Transverse colon (tissue), 4 donors: Measurements from ENCODE around the gene TRIM9. TPM values are rescaled to one million over a fixed set of nuclear protein-coding genes. Genes with fewer than 3 reads are reported as not detected.

Source experiments
- DNase-seq: peaks from one replicate; pipeline ENCODE4 v3.0.0-alpha.2; 2019
- H3K27ac ChIP-seq, 4 donors: fragments of 200-600 bp; sonication (generic); 2 replicates each; pipeline ENCODE4 v1.5.1; 2016 to 2018; ENCODE audit warnings: inconsistent platforms in 4 of 4
- H3K27me3 ChIP-seq: fragments of 200-600 bp; sonication (generic); 2 replicates; pipeline ENCODE4 v1.5.1; 2017; ENCODE audit warnings: inconsistent platforms
- H3K36me3 ChIP-seq, 4 donors: fragments of 200-600 bp; sonication (generic); 2 replicates each; pipeline ENCODE4 v1.5.1; 2017 to 2019; ENCODE audit warnings: inconsistent platforms in 4 of 4
- H3K4me1 ChIP-seq, 4 donors: fragments of 200-600 bp; sonication (generic); 2 replicates each; pipeline ENCODE4 v1.5.1; 2017 to 2020; ENCODE audit warnings: inconsistent platforms in 4 of 4
- H3K4me3 ChIP-seq, 4 donors: fragments of 200-600 bp; sonication (generic); 1 replicate in 1 of 4; 2 replicates in 3 of 4; pipeline versions ENCODE4 v1.5.1 to v1.6.1; 2017 to 2019; ENCODE audit warnings: inconsistent platforms in 4 of 4
- H3K9me3 ChIP-seq, 2 donors: fragments of 200-600 bp; sonication (generic); 2 replicates each; pipeline ENCODE4 v1.5.1; 2017 to 2019; ENCODE audit warnings: inconsistent platforms in 2 of 2
- EP300 ChIP-seq: sonication (generic); formaldehyde crosslinking; IDR thresholded peaks from one replicate; pipeline ENCODE4 v1.6.1; 2017; ENCODE audit warnings: antibody characterized with exemption, low read depth
- POLR2A ChIP-seq: fragments of 450-650 bp; IDR thresholded peaks from one replicate; pipeline ENCODE4 v1.6.1; 2016; ENCODE audit warnings: antibody characterized with exemption, mild to moderate bottlenecking, moderate library complexity
- POLR2AphosphoS5 ChIP-seq, 3 donors: sonication (generic); formaldehyde crosslinking; IDR thresholded peaks; one replicate each; pipeline ENCODE4 v1.6.1; 2016; ENCODE audit warnings: antibody characterized with exemption in 3 of 3
- WGBS, 2 donors: methylation state at CpG; one replicate each; pipeline ENCODE4 v1.1.5; 2018; ENCODE audit warnings: low coverage in 1 of 2; 5-methylcytosine and 5-hydroxymethylcytosine counted together
- in situ Hi-C, 4 donors: fragments of 200-750 bp; cut with MboI; loops; one replicate each; pipeline versions ENCODE4 v1.15.0 to v1.15.1; 2017; ENCODE audit warnings: low sequenced_read_pairs in 3 of 4, low pct_ligation_motif_present in 1 of 4, low pct_unique_long_range_greater_than_20kb in 1 of 4
- intact Hi-C: fragments of 100-400 bp; cut with DNase I; formaldehyde crosslinking; loops from one replicate; pipeline ENCODE4 v1.15.1; 2023; ENCODE audit warnings: low total_unique reads
- total RNA-seq, 4 donors: library from RNA; depleted of rRNA; stranded (reverse); fragments of >200 nt; gene quantifications; one replicate each; pipeline ENCODE4 v1.1.0, GENCODE V29; 2016
- TF ChIP-seq, protein P1 (sequence below), 5 experiments: fragments of 200-600 bp in 3 of 5; fragments of 450-650 bp in 2 of 5; sonication (generic) in 3 of 5; IDR thresholded peaks; 1 replicate in 2 of 5; 2 replicates in 3 of 5; pipeline ENCODE4 v1.5.1; 2016 to 2017; ENCODE audit warnings: antibody characterized with exemption in 5 of 5, inconsistent platforms in 3 of 5, mild to moderate bottlenecking in 2 of 5, moderate library complexity in 1 of 5

The TRIM9 gene
- total RNA-seq, 4 donors from 2014 or later: 9.2 to 21.3 (median 16.1) TPM

DNA sequence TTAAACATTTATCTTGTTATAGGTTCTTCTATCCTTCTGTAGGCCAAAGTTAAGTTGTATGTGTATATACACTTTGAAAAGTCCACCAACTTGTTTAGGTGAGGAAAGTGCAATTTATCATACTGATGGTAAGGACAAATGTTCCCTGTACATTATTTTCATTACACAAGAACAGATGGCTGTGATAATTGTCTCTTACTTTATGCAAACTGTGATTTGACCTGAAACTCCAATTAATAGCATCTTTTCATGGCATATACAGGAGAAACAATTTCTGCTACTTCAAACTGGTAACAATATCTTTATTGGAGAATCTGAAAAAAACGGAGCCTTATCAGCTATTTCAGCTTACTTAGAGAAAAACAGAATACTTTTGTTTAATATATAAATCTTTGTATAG lies 5.6 kb downstream of the TRIM9 start:
- in situ Hi-C loops: no loop called here
- TF ChIP-seq EP300 (no peak), POLR2AphosphoS5 (IDR thresholded peaks at IDR 0.05) (no peak), POLR2A (no peak)
- TF ChIP-seq, protein P1, sequence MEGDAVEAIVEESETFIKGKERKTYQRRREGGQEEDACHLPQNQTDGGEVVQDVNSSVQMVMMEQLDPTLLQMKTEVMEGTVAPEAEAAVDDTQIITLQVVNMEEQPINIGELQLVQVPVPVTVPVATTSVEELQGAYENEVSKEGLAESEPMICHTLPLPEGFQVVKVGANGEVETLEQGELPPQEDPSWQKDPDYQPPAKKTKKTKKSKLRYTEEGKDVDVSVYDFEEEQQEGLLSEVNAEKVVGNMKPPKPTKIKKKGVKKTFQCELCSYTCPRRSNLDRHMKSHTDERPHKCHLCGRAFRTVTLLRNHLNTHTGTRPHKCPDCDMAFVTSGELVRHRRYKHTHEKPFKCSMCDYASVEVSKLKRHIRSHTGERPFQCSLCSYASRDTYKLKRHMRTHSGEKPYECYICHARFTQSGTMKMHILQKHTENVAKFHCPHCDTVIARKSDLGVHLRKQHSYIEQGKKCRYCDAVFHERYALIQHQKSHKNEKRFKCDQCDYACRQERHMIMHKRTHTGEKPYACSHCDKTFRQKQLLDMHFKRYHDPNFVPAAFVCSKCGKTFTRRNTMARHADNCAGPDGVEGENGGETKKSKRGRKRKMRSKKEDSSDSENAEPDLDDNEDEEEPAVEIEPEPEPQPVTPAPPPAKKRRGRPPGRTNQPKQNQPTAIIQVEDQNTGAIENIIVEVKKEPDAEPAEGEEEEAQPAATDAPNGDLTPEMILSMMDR (IDR thresholded peaks at IDR 0.05): no peak
- Histone ChIP-seq H3K4me1 (peaks cover 0 to 32% (median 18%) of the 10 kb centered on the region in 4 donors), H3K27me3 (peaks cover 19% of the 10 kb centered on the region), H3K9me3 (no peaks in the 10 kb centered on the region), H3K36me3 (no peaks in the 10 kb centered on the region), H3K4me3 (no peak overlapping the region), H3K27ac (no peak overlapping the region)
- intact Hi-C loops: no loop called here
- WGBS, 2 donors: 77 to 96% methylated on average over 1 of the region's 1 CpG
- DNase-seq: no peak

DNA sequence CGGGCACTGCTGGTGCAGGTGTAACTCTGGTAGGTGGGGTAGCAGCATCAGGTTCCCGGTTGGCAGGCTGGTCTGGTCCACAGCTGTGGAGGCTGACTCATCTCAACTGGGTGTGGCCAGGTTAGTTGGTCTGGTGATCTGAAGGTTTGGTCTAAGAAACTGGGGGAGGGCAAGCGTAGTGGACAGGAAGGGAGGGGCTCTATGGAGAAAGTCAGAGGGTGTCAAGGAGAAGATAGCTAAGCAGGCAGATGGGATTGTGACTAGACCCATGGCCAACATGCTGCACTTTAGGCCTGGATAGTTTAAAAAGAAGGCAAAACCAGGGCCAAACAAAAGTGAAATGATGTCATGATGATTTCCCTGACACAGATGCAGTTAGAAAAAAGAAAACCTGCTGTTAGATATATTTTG lies 7.9 kb downstream of the TRIM9 start:
- DNase-seq: peak; percentile 83
- no peaks in the 10 kb centered on the region for H3K9me3 ChIP-seq
- TF ChIP-seq EP300 (no peak), POLR2AphosphoS5 (IDR thresholded peaks at IDR 0.05) (peak in 1 of 3 donors; percentile 40)
- H3K4me1 ChIP-seq: peaks cover 0 to 27% (median 10%) of the 10 kb centered on the region in 4 donors
- in situ Hi-C loops (no loop called here), intact Hi-C loops (loop anchor here (2.0 kb wide), 1 partner anchor 70 kb away; no protein-coding TSS in a partner anchor)
- WGBS, 2 donors: 20 to 41% methylated on average over 1 to 3 of the region's 3 CpGs
- H3K36me3 ChIP-seq: no peaks in the 10 kb centered on the region
- no peak overlapping the region for H3K4me3 ChIP-seq
- H3K27me3 ChIP-seq: no peaks in the 10 kb centered on the region
- peak overlapping the region in 3 of 4 donors; percentile 25 to 71 (median 70) for H3K27ac ChIP-seq

DNA sequence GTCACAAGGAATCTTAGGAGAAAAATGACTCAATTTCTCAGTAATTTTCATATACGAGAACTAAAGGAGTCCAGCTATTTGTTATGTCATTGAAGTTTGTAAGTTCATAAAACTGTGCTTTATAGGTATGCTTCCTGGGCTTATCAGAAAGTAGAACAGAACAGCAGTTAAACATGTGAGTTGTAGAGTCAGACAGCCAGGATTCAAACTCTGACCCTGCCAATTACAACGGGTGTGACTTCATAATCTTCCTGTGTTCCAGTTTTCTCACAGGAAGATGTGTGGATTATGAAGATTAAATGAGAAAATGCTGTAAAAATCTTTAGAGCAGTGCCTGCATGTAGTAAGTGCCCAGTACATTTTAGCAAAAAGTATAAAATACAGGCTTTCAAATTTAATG lies 8.9 kb downstream of the TRIM9 start:
- 28 to 35% methylated on average over 2 of the region's 2 CpGs for WGBS, 2 donors
- TF ChIP-seq, protein P1 (IDR thresholded peaks at IDR 0.05): no peak
- TF ChIP-seq POLR2AphosphoS5 (IDR thresholded peaks at IDR 0.05) (peak in 1 of 3 donors; percentile 21), POLR2A (no peak), EP300 (no peak)
- DNase-seq: peak; percentile 24

DNA sequence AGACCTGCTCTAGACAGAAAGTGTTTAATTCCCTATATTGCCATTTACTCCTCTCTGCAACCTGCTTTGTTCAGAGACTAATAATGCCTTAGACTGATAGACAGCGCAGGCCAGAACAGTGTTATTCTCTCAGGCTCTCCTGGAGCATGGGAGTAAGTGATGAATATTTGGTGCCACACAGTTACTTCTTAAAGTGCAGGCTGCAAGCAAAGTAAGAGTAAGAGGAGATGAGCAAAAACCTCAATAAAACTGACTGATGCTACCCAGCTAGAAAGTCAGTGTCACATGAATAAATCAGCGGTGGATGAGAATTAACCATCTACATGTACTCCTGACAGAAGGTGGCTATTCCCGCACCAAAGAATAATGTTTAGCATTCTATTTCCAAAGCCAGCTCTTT lies 9.9 kb downstream of the TRIM9 start:
- no peak overlapping the region for H3K4me3 ChIP-seq
- no peak for DNase-seq
- TF ChIP-seq, protein P1 (IDR thresholded peaks at IDR 0.05): no peak
- TF ChIP-seq POLR2AphosphoS5 (IDR thresholded peaks at IDR 0.05) (peak in 1 of 3 donors; percentile 40), EP300 (no peak), POLR2A (no peak)
- H3K9me3 ChIP-seq: no peaks in the 10 kb centered on the region
- in situ Hi-C loops (no loop called here), intact Hi-C loops (no loop called here)
- no peaks in the 10 kb centered on the region for H3K36me3 ChIP-seq
- peaks cover 4 to 37% (median 18%) of the 10 kb centered on the region in 4 donors for H3K4me1 ChIP-seq
- 90 to 93% methylated on average over 3 of the region's 3 CpGs for WGBS, 2 donors
- H3K27me3 ChIP-seq: no peaks in the 10 kb centered on the region
- peak overlapping the region in 2 of 4 donors; percentile 70 to 71 for H3K27ac ChIP-seq

More for the DNA sequence above, 8.9 kb downstream of the TRIM9 start:
- Histone ChIP-seq H3K36me3 (no peaks in the 10 kb centered on the region), H3K4me3 (no peak overlapping the region), H3K4me1 (peaks cover 4 to 34% (median 12%) of the 10 kb centered on the region in 4 donors), H3K27ac (peak overlapping the region; percentile 4 to 71 (median 60)), H3K9me3 (no peaks in the 10 kb centered on the region), H3K27me3 (no peaks in the 10 kb centered on the region)
- in situ Hi-C loops (no loop called here), intact Hi-C loops (loop anchor here (2.0 kb wide), 1 partner anchor 71 kb away; no protein-coding TSS in a partner anchor)

DNA sequence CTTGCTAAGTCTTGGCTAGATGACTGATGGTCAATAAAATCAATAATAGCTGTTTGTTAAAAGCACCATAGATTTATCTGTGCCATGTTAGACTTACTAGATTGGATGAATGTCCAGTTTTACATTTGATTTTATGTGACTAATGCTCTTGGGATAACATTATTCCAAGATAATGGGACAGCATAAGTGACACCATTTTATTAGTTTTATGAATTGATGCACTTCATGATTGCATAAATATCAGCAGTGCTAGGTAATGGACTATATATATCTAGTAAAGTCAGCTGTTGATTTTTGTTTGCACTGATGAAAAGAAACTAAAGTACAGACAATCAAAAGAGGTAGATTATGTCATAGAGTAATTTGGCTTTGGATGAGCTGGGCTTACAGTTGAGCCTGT lies 10.4 kb downstream of the TRIM9 start:
- intact Hi-C loops (no loop called here), in situ Hi-C loops (no loop called here)
- Histone ChIP-seq H3K4me1 (peaks cover 6 to 42% (median 23%) of the 10 kb centered on the region in 4 donors), H3K4me3 (no peak overlapping the region), H3K36me3 (no peaks in the 10 kb centered on the region), H3K27me3 (no peaks in the 10 kb centered on the region), H3K27ac (peak overlapping the region in 1 of 4 donors; percentile 70), H3K9me3 (no peaks in the 10 kb centered on the region)
- TF ChIP-seq EP300 (no peak), POLR2A (no peak), POLR2AphosphoS5 (IDR thresholded peaks at IDR 0.05) (no peak)
- TF ChIP-seq, protein P1 (IDR thresholded peaks at IDR 0.05): no peak
- no peak for DNase-seq
